Measurements from ENCODE around the gene RBM20.

RBM20 gene

DNA sequence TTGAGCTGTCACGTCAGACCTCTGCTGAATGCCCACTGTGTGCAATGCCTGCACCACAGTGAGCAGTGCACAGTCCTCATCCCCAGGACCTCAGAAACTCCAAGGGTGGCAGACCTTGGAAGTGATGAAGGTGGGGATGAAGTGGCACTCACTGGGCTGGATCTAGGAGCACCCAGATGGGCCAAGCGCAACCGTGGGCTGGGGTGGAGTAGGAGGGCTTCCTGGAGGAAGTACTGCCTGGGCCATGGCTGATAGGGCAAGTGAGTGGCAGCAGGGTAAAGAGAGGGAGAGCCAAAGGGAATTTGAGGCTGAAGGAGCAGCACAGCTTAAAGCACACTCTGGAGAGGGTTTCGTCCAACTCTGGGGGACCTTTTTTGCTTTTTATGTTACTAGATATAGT is 52.3 kb downstream of the RBM20 start:
- Histone ChIP-seq H3K4me3 (ENCODE audit: low read length) (no peak overlapping the region), H4K20me1 (ENCODE audit: insufficient read depth, low read length) (no peaks in the 10 kb centered on the region), H3K79me2 (ENCODE audit: low read length) (no peaks in the 10 kb centered on the region), H3K9ac (ENCODE audit: low read length) (no peak overlapping the region), H3F3A (ENCODE audit: insufficient read depth, low read length) (no peaks in the 10 kb centered on the region), H3K9me2 (replicated peaks; ENCODE audit: insufficient read depth, low read length) (no peaks in the 10 kb centered on the region), H2AFZ (ENCODE audit: low read length) (no peak overlapping the region), H3K27me3 (replicated peaks; ENCODE audit: insufficient read depth, low read length) (no peaks in the 10 kb centered on the region), H3K4me2 (ENCODE audit: low read depth, low read length) (no peak overlapping the region), H3K9me3 (replicated peaks; ENCODE audit: insufficient read depth, low read length) (no peaks in the 10 kb centered on the region), H3K27ac (ENCODE audit: low read length) (no peak overlapping the region), H3K4me1 (ENCODE audit: low read length) (no peaks in the 10 kb centered on the region), H3K36me3 (replicated peaks; ENCODE audit: insufficient read depth, low read length) (no peaks in the 10 kb centered on the region)
- TF ChIP-seq, protein P1, sequence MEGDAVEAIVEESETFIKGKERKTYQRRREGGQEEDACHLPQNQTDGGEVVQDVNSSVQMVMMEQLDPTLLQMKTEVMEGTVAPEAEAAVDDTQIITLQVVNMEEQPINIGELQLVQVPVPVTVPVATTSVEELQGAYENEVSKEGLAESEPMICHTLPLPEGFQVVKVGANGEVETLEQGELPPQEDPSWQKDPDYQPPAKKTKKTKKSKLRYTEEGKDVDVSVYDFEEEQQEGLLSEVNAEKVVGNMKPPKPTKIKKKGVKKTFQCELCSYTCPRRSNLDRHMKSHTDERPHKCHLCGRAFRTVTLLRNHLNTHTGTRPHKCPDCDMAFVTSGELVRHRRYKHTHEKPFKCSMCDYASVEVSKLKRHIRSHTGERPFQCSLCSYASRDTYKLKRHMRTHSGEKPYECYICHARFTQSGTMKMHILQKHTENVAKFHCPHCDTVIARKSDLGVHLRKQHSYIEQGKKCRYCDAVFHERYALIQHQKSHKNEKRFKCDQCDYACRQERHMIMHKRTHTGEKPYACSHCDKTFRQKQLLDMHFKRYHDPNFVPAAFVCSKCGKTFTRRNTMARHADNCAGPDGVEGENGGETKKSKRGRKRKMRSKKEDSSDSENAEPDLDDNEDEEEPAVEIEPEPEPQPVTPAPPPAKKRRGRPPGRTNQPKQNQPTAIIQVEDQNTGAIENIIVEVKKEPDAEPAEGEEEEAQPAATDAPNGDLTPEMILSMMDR (IDR thresholded peaks at IDR 0.05; ENCODE audit: low read length), result no peak
- no peak for TF ChIP-seq EZH2 (optimal IDR thresholded peaks at IDR 0.05; ENCODE audit: low read depth, low read length)
- no peak for TF ChIP-seq EZH2phosphoT487 (IDR thresholded peaks at IDR 0.05; ENCODE audit: low read length)
- DNase-seq, result no peak

DNA sequence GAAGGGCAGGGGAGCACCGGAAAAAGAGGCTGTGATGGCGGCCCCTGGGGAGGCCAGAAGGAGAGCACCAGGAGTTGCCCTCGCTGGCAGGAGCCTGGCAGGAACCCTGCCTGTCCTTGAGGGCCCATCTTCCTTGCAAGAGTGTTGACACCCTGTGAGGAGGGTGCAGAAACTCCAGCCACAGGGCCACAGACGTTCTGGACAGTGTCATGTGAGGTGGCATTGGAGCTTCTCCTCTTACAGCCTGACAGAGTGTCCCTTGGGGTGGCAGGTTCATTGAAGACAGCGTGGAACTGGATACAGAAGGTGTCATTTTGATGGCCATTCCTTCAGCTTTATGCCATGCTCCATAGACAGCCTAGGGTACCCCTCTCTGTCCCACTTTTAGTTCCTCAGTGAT is 54.2 kb downstream of the RBM20 start:
- Histone ChIP-seq H3K4me3 (ENCODE audit: low read length) (no peak overlapping the region), H3K27me3 (replicated peaks; ENCODE audit: insufficient read depth, low read length) (no peaks in the 10 kb centered on the region), H3K9me2 (replicated peaks; ENCODE audit: insufficient read depth, low read length) (no peaks in the 10 kb centered on the region), H3K4me1 (ENCODE audit: low read length) (no peaks in the 10 kb centered on the region), H4K20me1 (ENCODE audit: insufficient read depth, low read length) (no peaks in the 10 kb centered on the region), H3K79me2 (ENCODE audit: low read length) (no peaks in the 10 kb centered on the region), H3K9ac (ENCODE audit: low read length) (no peak overlapping the region), H2AFZ (ENCODE audit: low read length) (no peak overlapping the region), H3K27ac (ENCODE audit: low read length) (no peak overlapping the region), H3F3A (ENCODE audit: insufficient read depth, low read length) (no peaks in the 10 kb centered on the region), H3K36me3 (replicated peaks; ENCODE audit: insufficient read depth, low read length) (no peaks in the 10 kb centered on the region), H3K4me2 (ENCODE audit: low read depth, low read length) (no peak overlapping the region), H3K9me3 (replicated peaks; ENCODE audit: insufficient read depth, low read length) (no peaks in the 10 kb centered on the region)
- TF ChIP-seq EZH2phosphoT487 (IDR thresholded peaks at IDR 0.05; ENCODE audit: low read length) (no peak), EZH2 (optimal IDR thresholded peaks at IDR 0.05; ENCODE audit: low read depth, low read length) (no peak)
- TF ChIP-seq, protein P1 (IDR thresholded peaks at IDR 0.05; ENCODE audit: low read length), result no peak
- no peak for DNase-seq

DNA sequence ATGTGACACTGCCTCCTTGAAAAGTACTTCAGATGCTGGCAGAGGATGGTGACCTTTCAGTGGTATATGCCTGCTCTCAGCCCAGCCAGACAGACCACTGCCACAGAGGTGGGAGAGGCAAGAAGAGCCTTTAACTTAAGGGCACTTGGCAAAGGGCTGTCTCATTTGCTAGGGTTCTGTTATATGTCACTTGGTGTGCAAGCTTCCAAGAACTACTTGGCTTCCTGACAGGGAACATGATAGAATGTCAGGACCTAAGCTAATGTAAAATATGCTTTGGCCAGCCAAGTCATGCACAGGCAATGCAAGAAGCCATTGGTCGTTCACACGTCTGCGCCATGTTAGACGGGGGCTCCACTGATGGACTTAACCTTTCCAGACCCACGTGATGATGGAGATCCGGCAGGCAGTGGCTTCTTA is 54.7 kb downstream of the RBM20 start:
- no peaks in the 10 kb centered on the region for H3K4me1 ChIP-seq (ENCODE audit: low read length)
- H3K9ac ChIP-seq (ENCODE audit: low read length), result no peak overlapping the region
- no peak for DNase-seq
- H3K4me3 ChIP-seq (ENCODE audit: low read length), result no peak overlapping the region
- no peak for TF ChIP-seq EZH2 (optimal IDR thresholded peaks at IDR 0.05; ENCODE audit: low read depth, low read length)
- no peak for TF ChIP-seq EZH2phosphoT487 (IDR thresholded peaks at IDR 0.05; ENCODE audit: low read length)
- TF ChIP-seq, protein P1 (IDR thresholded peaks at IDR 0.05; ENCODE audit: low read length), result no peak
- H3K27ac ChIP-seq (ENCODE audit: low read length), result no peak overlapping the region
- H3K9me2 ChIP-seq (replicated peaks; ENCODE audit: insufficient read depth, low read length), result no peaks in the 10 kb centered on the region
- no peaks in the 10 kb centered on the region for H3F3A ChIP-seq (ENCODE audit: insufficient read depth, low read length)
- no peaks in the 10 kb centered on the region for H4K20me1 ChIP-seq (ENCODE audit: insufficient read depth, low read length)
- H3K36me3 ChIP-seq (replicated peaks; ENCODE audit: insufficient read depth, low read length), result no peaks in the 10 kb centered on the region
- H2AFZ ChIP-seq (ENCODE audit: low read length), result no peak overlapping the region
- H3K79me2 ChIP-seq (ENCODE audit: low read length), result no peaks in the 10 kb centered on the region
- H3K4me2 ChIP-seq (ENCODE audit: low read depth, low read length), result no peak overlapping the region
- H3K9me3 ChIP-seq (replicated peaks; ENCODE audit: insufficient read depth, low read length), result no peaks in the 10 kb centered on the region
- no peaks in the 10 kb centered on the region for H3K27me3 ChIP-seq (replicated peaks; ENCODE audit: insufficient read depth, low read length)

All from MM.1S (cell line).